H1 (cell line): ENCODE data around the gene HEBP1. TPM values are rescaled to one million over a fixed set of nuclear protein-coding genes. Genes with fewer than 3 reads are reported as not detected.

Source experiments
- CTCF ChIA-PET: fragments of 300-600 bp; sonication (Branson Sonifier 250); formaldehyde crosslinking; loops from one replicate; lab custom pipeline; 2021; ENCODE audit not compliant: partially characterized antibody; lab: Charles Lee
- POLR2A ChIA-PET: fragments of 300-600 bp; sonication (Branson Sonifier 250); formaldehyde crosslinking; loops from one replicate; lab custom pipeline; 2021; ENCODE audit warnings: inconsistent platforms; ENCODE audit not compliant: partially characterized antibody; lab: Charles Lee
- DNase-seq, 2 experiments: peaks; one replicate each; pipeline versions ENCODE4 v3.0.0 to v3.0.0-alpha.2; 2010 to 2022; ENCODE audit warnings: low spot score in 2 of 2, low read depth in 1 of 2, mixed read lengths in 1 of 2
- FAIRE-seq: peaks from 2 replicates; lab custom pipeline; 2011; peaks lifted over from hg19 to GRCh38; lab: Jason Lieb, UNC
- H2AFZ ChIP-seq: 2 replicates; pipeline ENCODE4 v1.8.1; 2012; ENCODE audit warnings: low read length, inconsistent platforms
- H2AK5ac ChIP-seq: 2 replicates; pipeline ENCODE4 v1.6.1; 2013; ENCODE audit warnings: low read depth, low read length
- H2BK120ac ChIP-seq: replicated peaks from 2 replicates; pipeline ENCODE3; 2013; ENCODE audit warnings: low read depth, low read length, inconsistent platforms
- H2BK12ac ChIP-seq: 2 replicates; pipeline ENCODE4 v1.6.1; 2013; ENCODE audit warnings: low read depth, low read length
- H2BK15ac ChIP-seq: 2 replicates; pipeline ENCODE4 v1.6.1; 2013; ENCODE audit warnings: low read length
- H2BK20ac ChIP-seq: 2 replicates; pipeline ENCODE4 v1.6.1; 2013; ENCODE audit warnings: low read length
- H2BK5ac ChIP-seq: 2 replicates; pipeline ENCODE4 v1.6.1; 2013; ENCODE audit warnings: low read depth, low read length
- H3K14ac ChIP-seq: 2 replicates; pipeline ENCODE4 v1.6.1; 2013; ENCODE audit warnings: inconsistent platforms; ENCODE audit not compliant: insufficient read length
- H3K18ac ChIP-seq: 2 replicates; pipeline ENCODE4 v1.6.1; 2013; ENCODE audit warnings: low read length; ENCODE audit errors: extremely low read depth
- H3K23ac ChIP-seq: 2 replicates; pipeline ENCODE4 v1.6.1; 2013; ENCODE audit warnings: inconsistent platforms; ENCODE audit not compliant: insufficient read length
- H3K23me2 ChIP-seq: 2 replicates; pipeline ENCODE4 v1.6.1; 2013; ENCODE audit warnings: low read depth, low read length
- H3K27ac ChIP-seq: 2 replicates; pipeline ENCODE4 v1.6.1; 2011; ENCODE audit warnings: low read depth, low read length, inconsistent platforms
- H3K27me3 ChIP-seq, 4 experiments: replicated peaks in 1 of 4; 1 replicate in 1 of 4; 2 replicates in 3 of 4; pipeline versions ENCODE4 v1.6.1 to v1.8.1; 2011 to 2013; ENCODE audit warnings: low read length in 3 of 4, mild to moderate bottlenecking in 3 of 4, inconsistent platforms in 2 of 4, mixed read lengths in 2 of 4, moderate library complexity in 1 of 4; ENCODE audit not compliant: control insufficient read depth in 3 of 4, insufficient read depth in 3 of 4; ENCODE audit errors: extremely low read depth in 1 of 4
- H3K36me3 ChIP-seq, 4 experiments: 2 replicates each; pipeline versions ENCODE4 v1.6.1 to v1.8.1; 2011 to 2013; ENCODE audit warnings: mild to moderate bottlenecking in 4 of 4, low read length in 3 of 4, moderate library complexity in 2 of 4, control low read depth in 1 of 4, inconsistent platforms in 1 of 4; ENCODE audit not compliant: insufficient read depth in 4 of 4, control insufficient read depth in 2 of 4
- H3K4ac ChIP-seq: replicated peaks from 2 replicates; pipeline ENCODE3; 2013; ENCODE audit warnings: low read length, low read depth, mixed read lengths, inconsistent platforms; ENCODE audit not compliant: insufficient read length
- H3K4me1 ChIP-seq, 4 experiments: replicated peaks in 1 of 4; 1 replicate in 1 of 4; 2 replicates in 3 of 4; pipeline versions ENCODE4 v1.6.1 to v1.8.1; 2011 to 2013; ENCODE audit warnings: low read length in 3 of 4, inconsistent platforms in 2 of 4, mixed read lengths in 1 of 4; ENCODE audit not compliant: insufficient read depth in 4 of 4, control insufficient read depth in 3 of 4
- H3K4me2 ChIP-seq, 2 experiments: 2 replicates each; pipeline versions ENCODE4 v1.6.1 to v1.8.1; 2011 to 2013; ENCODE audit warnings: low read depth in 2 of 2, low read length in 2 of 2, control low read depth in 1 of 2, inconsistent platforms in 1 of 2, mild to moderate bottlenecking in 1 of 2; ENCODE audit not compliant: insufficient read depth in 1 of 2
- H3K4me3 ChIP-seq, 4 experiments: fragments of 200-600, 300-600 bp in 1 of 4; sonication (generic), shearing (Covaris generic), sonication (Bioruptor Twin) in 1 of 4; 2 replicates each; pipeline versions ENCODE4 v1.5.1 to v1.8.1; 2011 to 2016; ENCODE audit warnings: low read length in 4 of 4, low read depth in 3 of 4, control low read depth in 2 of 4, inconsistent platforms in 2 of 4, mild to moderate bottlenecking in 2 of 4, mixed read lengths in 1 of 4, moderate library complexity in 1 of 4; ENCODE audit not compliant: insufficient read depth in 2 of 4; ENCODE audit errors: extremely low read depth in 1 of 4
- H3K56ac ChIP-seq: replicated peaks from 2 replicates; pipeline ENCODE3; 2013; ENCODE audit warnings: low read depth, mild to moderate bottlenecking, mixed read lengths, low read length, inconsistent platforms; ENCODE audit not compliant: insufficient read length
- H3K79me1 ChIP-seq: 2 replicates; pipeline ENCODE4 v1.6.1; 2013; ENCODE audit warnings: low read depth, low read length, control low read depth
- H3K79me2 ChIP-seq, 2 experiments: 2 replicates each; pipeline versions ENCODE4 v1.6.1 to v1.8.1; 2012 to 2013; ENCODE audit warnings: low read length in 2 of 2, mild to moderate bottlenecking in 2 of 2, inconsistent platforms in 1 of 2; ENCODE audit not compliant: insufficient read depth in 2 of 2, control insufficient read depth in 1 of 2
- H3K9ac ChIP-seq, 4 experiments: replicated peaks in 1 of 4; 1 replicate in 1 of 4; 2 replicates in 3 of 4; pipeline versions ENCODE4 v1.6.1 to v1.8.1; 2011 to 2013; ENCODE audit warnings: low read depth in 3 of 4, low read length in 3 of 4, control low read depth in 2 of 4, mild to moderate bottlenecking in 2 of 4, moderate library complexity in 2 of 4, inconsistent platforms in 1 of 4; ENCODE audit errors: extremely low read depth in 1 of 4
- H3K9me3 ChIP-seq, 2 experiments: 2 replicates each; pipeline versions ENCODE4 v1.6.1 to v1.8.1; 2012 to 2013; ENCODE audit warnings: mild to moderate bottlenecking in 2 of 2, moderate library complexity in 2 of 2, control low read depth in 1 of 2, inconsistent platforms in 1 of 2, low read depth in 1 of 2, low read length in 1 of 2, mixed read lengths in 1 of 2; ENCODE audit not compliant: insufficient read depth in 2 of 2
- H4K20me1 ChIP-seq, 2 experiments: replicated peaks in 1 of 2; 2 replicates each; pipeline versions ENCODE3 to v1.8.1; 2011 to 2013; ENCODE audit warnings: inconsistent platforms in 2 of 2, low read length in 2 of 2, mild to moderate bottlenecking in 1 of 2; ENCODE audit not compliant: insufficient read depth in 2 of 2, control insufficient read depth in 1 of 2
- H4K5ac ChIP-seq: 2 replicates; pipeline ENCODE4 v1.6.1; 2013; ENCODE audit warnings: low read length, low read depth, mixed read lengths, inconsistent platforms; ENCODE audit not compliant: insufficient read length
- H4K8ac ChIP-seq: 2 replicates; pipeline ENCODE4 v1.8.0; 2013; ENCODE audit warnings: mild to moderate bottlenecking, moderate library complexity, low read length, inconsistent platforms; ENCODE audit not compliant: insufficient read depth; ENCODE audit errors: extremely low read depth
- H4K91ac ChIP-seq: replicated peaks from 2 replicates; pipeline ENCODE3; 2013; ENCODE audit warnings: low read length, mixed read lengths, inconsistent platforms; ENCODE audit not compliant: insufficient read length
- WGBS, 2 experiments: shearing (Covaris generic) in 1 of 2; methylation state at CpG; one replicate each; pipeline versions ENCODE4 v1.1.6 to v1.1.7; 2013 to 2015; ENCODE audit warnings: low lambda C conversion rate in 2 of 2, mixed read lengths in 2 of 2, inconsistent platforms in 1 of 2, low coverage in 1 of 2, missing lambda C conversion rate in 1 of 2; ENCODE audit not compliant: insufficient replicate concordance in 2 of 2, insufficient coverage in 1 of 2, insufficient read length in 1 of 2; ENCODE audit errors: extremely low coverage in 1 of 2, missing lambda C conversion rate in 1 of 2; 5-methylcytosine and 5-hydroxymethylcytosine counted together
- polyA plus RNA-seq, 7 experiments: library from polyadenylated mRNA; depleted of rRNA in 3 of 7; stranded (reverse) in 5 of 7; unstranded in 2 of 7; fragments of >200 nt in 5 of 7; fragments of 200-250 nt in 2 of 7; gene quantifications; 1 replicate in 5 of 7; 2 replicates in 1 of 7; 4 replicates in 1 of 7; pipeline versions ENCODE4 v1.2.1 to v1.2.3, GENCODE V29; 2011 to 2013; ENCODE audit warnings: missing spikeins in 2 of 7, mixed read lengths in 2 of 7
- total RNA-seq: library from RNA; stranded (reverse); fragmentation: NEBNext Ultra II Directional; extraction: Animal tissue kit (Norgen Biotek cat#: 25700); gene quantifications from 2 replicates; pipeline ENCODE4 v1.2.1, GENCODE V29; 2021

HEBP1 gene
- total and polyA plus RNA-seq, 2 of the 8 experiments (the other 6 are each of a cell fraction or from before 2014, with no cell fraction given): 30.8 to 56.1 TPM

- no peaks in the 10 kb centered on the region for H3K27me3 ChIP-seq
- WGBS, 2 experiments: 84% methylated on average over 5 of the region's 5 CpGs; no CpG with 5 or more reads in 1 of the 2 experiments
- no peak overlapping the region for H3K23ac ChIP-seq
- no peak overlapping the region for H3K9ac ChIP-seq
- H3K79me1 ChIP-seq: peaks cover 2% of the 10 kb centered on the region; the same call in 1 of the 2 replicates
- no peak overlapping the region for H2AFZ ChIP-seq
- no peak overlapping the region for H2BK120ac ChIP-seq
- ChIA-PET POLR2A (interaction anchor here (0.6 to 0.8 kb wide), 2 partner anchors 10 to 15 kb away, joined by 3 read pairs; no protein-coding TSS in a partner anchor), CTCF (interaction anchor here (0.7 to 9.5 kb wide), 25 partner anchors 8 to 251 kb away, joined by 3 to 118 read pairs (median 6); partner anchors contain the start of gene FAM234B)
- peaks cover 6 to 38% (median 28%) of the 10 kb centered on the region in 4 experiments for H3K36me3 ChIP-seq
- no peak overlapping the region for H2AK5ac ChIP-seq
- H3K4me2 ChIP-seq: no peak overlapping the region
- H4K91ac ChIP-seq: no peak overlapping the region
- no peak for DNase-seq
- no peak overlapping the region for H2BK12ac ChIP-seq
- H4K5ac ChIP-seq: no peak overlapping the region
- H3K18ac ChIP-seq: no peak overlapping the region
- H3K23me2 ChIP-seq: no peaks in the 10 kb centered on the region
- no peak overlapping the region for H3K4ac ChIP-seq
- no peak overlapping the region for H3K14ac ChIP-seq
- H3K79me2 ChIP-seq: no peaks in the 10 kb centered on the region; a peak in 1 of 4 replicates
- H3K4me1 ChIP-seq: peaks cover 0 to 7% (median 2%) of the 10 kb centered on the region in 4 experiments; a peak in 3 of 7 replicates
- no peaks in the 10 kb centered on the region for H3K9me3 ChIP-seq
- H3K27ac ChIP-seq: no peak overlapping the region
- no peak overlapping the region for H3K4me3 ChIP-seq
- no peak overlapping the region for H2BK20ac ChIP-seq
- no peak overlapping the region for H2BK5ac ChIP-seq
- no peak overlapping the region for H4K8ac ChIP-seq
- H2BK15ac ChIP-seq: no peak overlapping the region
- peaks cover 0 to 2% of the 10 kb centered on the region in 2 experiments for H4K20me1 ChIP-seq
- no peak for FAIRE-seq
- H3K56ac ChIP-seq: no peak overlapping the region
Measured at GRCh38 chr12:12984149-12984548, 15.9 kb downstream of the HEBP1 start.
